ENCODE measurements around the gene OLFML2A.

DNA sequence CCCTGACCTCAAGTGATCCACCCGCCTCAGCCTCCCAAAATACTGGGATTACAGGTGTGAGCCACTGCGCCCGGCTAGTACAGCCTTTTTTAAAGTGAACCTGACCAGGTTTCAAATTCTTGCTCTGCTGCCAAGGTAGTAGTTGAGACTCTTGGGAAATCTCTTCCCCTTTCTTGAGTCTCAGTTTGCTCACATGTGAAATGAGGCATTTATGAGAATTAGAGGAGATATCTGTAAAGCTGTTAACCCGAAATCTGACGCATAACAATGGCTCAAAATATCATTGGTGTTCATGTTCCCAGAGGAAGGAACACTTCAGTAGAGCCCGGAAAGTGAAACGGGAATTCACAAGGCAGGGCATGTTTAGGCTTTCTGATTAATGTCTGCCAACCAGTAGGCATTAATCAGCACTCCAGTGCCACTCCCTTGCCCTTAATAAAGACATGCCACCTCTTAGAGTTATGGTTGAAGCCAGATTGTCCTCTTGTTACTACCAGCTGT, 86.5 kb downstream of the OLFML2A start:
- TF ChIP-seq CTCF (IDR thresholded peaks at IDR 0.05; ENCODE audit: insufficient read depth, low read length, poor library complexity, severe bottlenecking) (no peak), EZH2phosphoT487 (conservative IDR thresholded peaks at IDR 0.05; ENCODE audit: low read length) (no peak)
